HepG2 (cell line): ENCODE results near the gene TLN1. TPM values are rescaled to one million over a fixed set of nuclear protein-coding genes. Genes with fewer than 3 reads are reported as not detected.
A peak's percentile ranks its signal among the peaks of the same experiment; 100 is the strongest.

ENCODE experiments used
- AKNA ChIP-seq: sonication (generic); formaldehyde crosslinking; IDR thresholded peaks from 2 replicates; pipeline ENCODE4 v1.4.0; 2020; ENCODE audit warnings: missing genetic modification reagents, borderline replicate concordance
- DRAP1 ChIP-seq: IDR thresholded peaks from 2 replicates; pipeline ENCODE4 v1.6.1; 2016; ENCODE audit warnings: missing genetic modification reagents, missing compliant biosample characterization
- HMG20B ChIP-seq: conservative IDR thresholded peaks from 2 replicates; pipeline ENCODE4 v1.6.1; 2016; ENCODE audit warnings: missing genetic modification reagents, missing compliant biosample characterization
- HOMEZ ChIP-seq: IDR thresholded peaks from 2 replicates; pipeline ENCODE4 v1.6.1; 2016; ENCODE audit warnings: low read depth
- IKZF1 ChIP-seq: fragments of 450-650 bp; IDR thresholded peaks from 2 replicates; pipeline ENCODE4 v1.7.1; 2016
- KLF9 ChIP-seq: IDR thresholded peaks from 2 replicates; pipeline ENCODE4 v1.6.1; 2016; ENCODE audit warnings: low read depth
- MEIS1 ChIP-seq: sonication (generic); formaldehyde crosslinking; IDR thresholded peaks from 2 replicates; pipeline ENCODE4 v1.9.0; 2021; ENCODE audit warnings: mild to moderate bottlenecking, missing genetic modification reagents, moderate library complexity, borderline replicate concordance
- MXD1 ChIP-seq: sonication (generic); formaldehyde crosslinking; IDR thresholded peaks from 2 replicates; pipeline ENCODE4 v1.4.0; 2020; ENCODE audit warnings: mild to moderate bottlenecking, missing genetic modification reagents
- NKX3-1 ChIP-seq: sonication (generic); formaldehyde crosslinking; IDR thresholded peaks from 2 replicates; pipeline ENCODE4 v1.5.0; 2020; ENCODE audit warnings: missing genetic modification reagents
- NRL ChIP-seq: sonication (generic); formaldehyde crosslinking; IDR thresholded peaks from 2 replicates; pipeline ENCODE4 v1.5.0; 2020; ENCODE audit warnings: missing genetic modification reagents, mild to moderate bottlenecking, moderate library complexity, borderline replicate concordance
- PBX2 ChIP-seq: IDR thresholded peaks from 2 replicates; pipeline ENCODE4 v1.6.1; 2016; ENCODE audit warnings: control low read depth
- RNF219 ChIP-seq: sonication (generic); formaldehyde crosslinking; IDR thresholded peaks from 2 replicates; pipeline ENCODE4 v1.5.0; 2020; ENCODE audit warnings: mild to moderate bottlenecking, missing genetic modification reagents
- SALL1 ChIP-seq: sonication (generic); formaldehyde crosslinking; IDR thresholded peaks from 2 replicates; pipeline ENCODE4 v1.8.0; 2022; ENCODE audit warnings: mild to moderate bottlenecking, missing genetic modification reagents
- TFDP2 ChIP-seq: sonication (generic); formaldehyde crosslinking; IDR thresholded peaks from 2 replicates; pipeline ENCODE4 v1.4.0; 2020; ENCODE audit warnings: missing genetic modification reagents
- ZNF460 ChIP-seq: sonication (generic); formaldehyde crosslinking; IDR thresholded peaks from 2 replicates; pipeline ENCODE4 v1.5.1; 2020; ENCODE audit warnings: missing genetic modification reagents, mild to moderate bottlenecking, borderline replicate concordance
- ZNF562 ChIP-seq: sonication (generic); formaldehyde crosslinking; IDR thresholded peaks from 2 replicates; pipeline ENCODE4 v1.8.0; 2022; ENCODE audit warnings: missing genetic modification reagents, borderline replicate concordance
- polyA plus RNA-seq, 8 experiments: library from polyadenylated mRNA; depleted of rRNA in 3 of 8; stranded (reverse) in 7 of 8; unstranded in 1 of 8; fragments of >200 nt; fragmentation: Illumina TruSeq in 4 of 8; extraction: Trizol in 4 of 8; gene quantifications; 2 replicates each; pipeline versions ENCODE4 v1.2.1 to v1.2.3, GENCODE V29; 2011 to 2016; ENCODE audit warnings: low read depth in 4 of 8, missing spikeins in 1 of 8, mixed read lengths in 1 of 8; ENCODE audit not compliant: insufficient read depth in 1 of 8
- total RNA-seq, 5 experiments: library from RNA; depleted of rRNA; stranded (reverse); fragments of >200 nt; fragmentation: Illumina TruSeq; extraction: Trizol; gene quantifications; 2 replicates each; pipeline ENCODE4 v1.2.3, GENCODE V29; 2016; ENCODE audit warnings: low read depth in 1 of 5

Gene TLN1
- total and polyA plus RNA-seq, 2 of the 13 experiments (the other 11 are each of a cell fraction or from before 2014, with no cell fraction given), result 35.2 to 51.8 TPM

- TF ChIP-seq AKNA (CRISPR knock-in tag) (no peak), MXD1 (CRISPR knock-in tag) (peak; percentile 87), KLF9 (CRISPR knock-in tag) (no peak), MEIS1 (no peak), NRL (CRISPR knock-in tag) (peak; percentile 33; the same call in 1 of the 2 replicates), HOMEZ (CRISPR knock-in tag) (no peak), PBX2 (CRISPR knock-in tag) (no peak), ZNF460 (CRISPR knock-in tag) (no peak), NKX3-1 (no peak), DRAP1 (CRISPR knock-in tag) (peak; percentile 24; the same call in 1 of the 2 replicates), SALL1 (CRISPR knock-in tag) (peak; percentile 68), TFDP2 (CRISPR knock-in tag) (no peak), HMG20B (CRISPR knock-in tag) (no peak), IKZF1 (no peak), ZNF562 (no peak), RNF219 (no peak)
Measured at GRCh38 chr9:35658137-35658967, 73.6 kb downstream of the TLN1 start, which contains the start of gene CCDC107 (continued).
